Measurements from ENCODE around the gene TBC1D16.

The TBC1D16 gene

GRCh38 chr17:80071116-80071841, 35.6 kb upstream of the TBC1D16 start:
- DNase-seq (ENCODE audit: low read depth): peak; percentile 34
- no peak overlapping the region for H3K4me3 ChIP-seq (ENCODE audit: low read length)
- TF ChIP-seq CTCF (conservative IDR thresholded peaks at IDR 0.05; ENCODE audit: low read depth, low read length): no peak

GRCh38 chr17:80070375-80071115, 34.9 kb upstream of the TBC1D16 start:
- no peak for DNase-seq (ENCODE audit: low read depth)
- no peak overlapping the region for H3K4me3 ChIP-seq (ENCODE audit: low read length)
- no peak for TF ChIP-seq CTCF (conservative IDR thresholded peaks at IDR 0.05; ENCODE audit: low read depth, low read length)

GRCh38 chr17:80068301-80069222, 32.9 kb upstream of the TBC1D16 start:
- peak; percentile 45 for DNase-seq (ENCODE audit: low read depth)
- no peak overlapping the region for H3K4me3 ChIP-seq (ENCODE audit: low read length)
- no peak for TF ChIP-seq CTCF (conservative IDR thresholded peaks at IDR 0.05; ENCODE audit: low read depth, low read length)

- no peak for TF ChIP-seq CTCF (conservative IDR thresholded peaks at IDR 0.05; ENCODE audit: low read depth, low read length)
- no peak for DNase-seq (ENCODE audit: low read depth)
- H3K4me3 ChIP-seq (ENCODE audit: low read length): no peak overlapping the region
Measured at GRCh38 chr17:80067393-80067986, 31.8 kb upstream of the TBC1D16 start.

- no peak for TF ChIP-seq CTCF (conservative IDR thresholded peaks at IDR 0.05; ENCODE audit: low read depth, low read length)
- no peak overlapping the region for H3K4me3 ChIP-seq (ENCODE audit: low read length)
- DNase-seq (ENCODE audit: low read depth): no peak
Measured at GRCh38 chr17:80065478-80066170, 30.0 kb upstream of the TBC1D16 start.

- DNase-seq (ENCODE audit: low read depth): no peak
- TF ChIP-seq CTCF (conservative IDR thresholded peaks at IDR 0.05; ENCODE audit: low read depth, low read length): no peak
- H3K4me3 ChIP-seq (ENCODE audit: low read length): no peak overlapping the region
Measured at GRCh38 chr17:80064696-80065095, 29.0 kb upstream of the TBC1D16 start.

Measured in retinal pigment epithelial cell (primary cell).